AG04450 (cell line): Measurements from ENCODE around the gene SBSN. TPM values are rescaled to one million over a fixed set of nuclear protein-coding genes. Genes with fewer than 3 reads are reported as not detected.

Experiments
- CTCF ChIA-PET: fragments of 300-600, 350-600 bp; formaldehyde crosslinking; extraction: SDS; loops from one replicate; lab custom pipeline; 2022; ENCODE audit warnings: antibody characterized with exemption, inconsistent platforms; lab: Charles Lee
- POLR2A ChIA-PET: fragments of 350-600 bp; formaldehyde crosslinking; extraction: SDS; loops from one replicate; lab custom pipeline; 2021; ENCODE audit warnings: antibody characterized with exemption, inconsistent platforms; lab: Yijun Ruan, JAX
- DNase-seq: peaks from one replicate; pipeline ENCODE4 v3.0.0-alpha.2; 2011; ENCODE audit warnings: low read depth, low spot score
- H3K27ac ChIP-seq: one replicate; pipeline ENCODE4 v1.5.1; 2012; ENCODE audit warnings: low read depth, low read length, control low read depth
- H3K27me3 ChIP-seq: one replicate; pipeline ENCODE4 v1.6.0; 2012; ENCODE audit warnings: low read length; ENCODE audit not compliant: control insufficient read depth, insufficient read depth
- H3K4me3 ChIP-seq: 2 replicates; pipeline ENCODE4 v1.5.1; 2011; ENCODE audit warnings: mild to moderate bottlenecking, low read depth, low read length, control low read depth
- H3K9me3 ChIP-seq: 2 replicates; pipeline ENCODE4 v1.5.1; 2012; ENCODE audit warnings: low read length; ENCODE audit not compliant: control insufficient read depth, insufficient read depth
- polyA plus RNA-seq: library from polyadenylated mRNA; depleted of rRNA; stranded (reverse); fragments of >200 nt; gene quantifications from 2 replicates; pipeline ENCODE4 v1.2.3, GENCODE V29; 2011
- TF ChIP-seq, protein P1 (sequence below): IDR thresholded peaks from 2 replicates; pipeline ENCODE4 v1.5.1; 2011; ENCODE audit warnings: low read depth, low read length, control low read depth, inconsistent platforms

SBSN gene
- polyA plus RNA-seq, 1 experiment: 1.8 TPM

DNA sequence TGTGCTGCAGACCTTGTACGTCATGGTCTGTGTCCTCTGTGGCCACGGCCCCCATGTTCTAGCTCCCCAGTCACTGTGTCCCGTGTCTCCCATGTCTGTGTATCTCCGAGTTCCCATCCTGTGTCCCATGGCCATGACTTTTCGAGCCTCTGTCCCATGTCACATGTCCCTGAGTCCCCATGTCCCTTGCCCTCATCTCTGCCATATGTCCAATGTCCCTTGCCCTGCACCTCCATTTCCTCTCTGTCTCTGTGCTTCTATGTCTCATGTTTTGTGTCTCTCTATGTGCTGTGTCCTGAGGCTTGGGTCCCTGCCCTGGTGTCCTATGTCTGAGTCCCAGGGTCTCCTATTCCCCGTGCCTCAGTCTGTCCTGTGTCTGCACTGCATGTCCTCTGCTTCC, 33.3 kb upstream of the SBSN start:
- peaks cover 10% of the 10 kb centered on the region; the same call in 1 of the 2 replicates for H3K9me3 ChIP-seq
- peaks cover 16% of the 10 kb centered on the region for H3K27me3 ChIP-seq
- no peak for DNase-seq
- ChIA-PET POLR2A (no interaction called here), CTCF (no interaction called here)
- no peak overlapping the region for H3K27ac ChIP-seq
- no peak overlapping the region for H3K4me3 ChIP-seq
- TF ChIP-seq, protein P1, sequence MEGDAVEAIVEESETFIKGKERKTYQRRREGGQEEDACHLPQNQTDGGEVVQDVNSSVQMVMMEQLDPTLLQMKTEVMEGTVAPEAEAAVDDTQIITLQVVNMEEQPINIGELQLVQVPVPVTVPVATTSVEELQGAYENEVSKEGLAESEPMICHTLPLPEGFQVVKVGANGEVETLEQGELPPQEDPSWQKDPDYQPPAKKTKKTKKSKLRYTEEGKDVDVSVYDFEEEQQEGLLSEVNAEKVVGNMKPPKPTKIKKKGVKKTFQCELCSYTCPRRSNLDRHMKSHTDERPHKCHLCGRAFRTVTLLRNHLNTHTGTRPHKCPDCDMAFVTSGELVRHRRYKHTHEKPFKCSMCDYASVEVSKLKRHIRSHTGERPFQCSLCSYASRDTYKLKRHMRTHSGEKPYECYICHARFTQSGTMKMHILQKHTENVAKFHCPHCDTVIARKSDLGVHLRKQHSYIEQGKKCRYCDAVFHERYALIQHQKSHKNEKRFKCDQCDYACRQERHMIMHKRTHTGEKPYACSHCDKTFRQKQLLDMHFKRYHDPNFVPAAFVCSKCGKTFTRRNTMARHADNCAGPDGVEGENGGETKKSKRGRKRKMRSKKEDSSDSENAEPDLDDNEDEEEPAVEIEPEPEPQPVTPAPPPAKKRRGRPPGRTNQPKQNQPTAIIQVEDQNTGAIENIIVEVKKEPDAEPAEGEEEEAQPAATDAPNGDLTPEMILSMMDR: no peak

GRCh38 chr19:35560677-35561076, 32.6 kb upstream of the SBSN start:
- Histone ChIP-seq H3K27me3 (peaks cover 18% of the 10 kb centered on the region), H3K27ac (no peak overlapping the region), H3K9me3 (peaks cover 10% of the 10 kb centered on the region; the same call in 1 of the 2 replicates), H3K4me3 (no peak overlapping the region)
- POLR2A ChIA-PET: no interaction called here
- TF ChIP-seq, protein P1: no peak
- no peak for DNase-seq
- CTCF ChIA-PET: interaction anchor here (1.9 kb wide), 1 partner anchor 12 kb away, joined by 5 read pairs; no protein-coding TSS in a partner anchor

GRCh38 chr19:35560271-35560670, 32.2 kb upstream of the SBSN start:
- TF ChIP-seq, protein P1: no peak
- Histone ChIP-seq H3K4me3 (no peak overlapping the region), H3K27me3 (peaks cover 18% of the 10 kb centered on the region), H3K9me3 (peaks cover 10% of the 10 kb centered on the region; the same call in 1 of the 2 replicates), H3K27ac (no peak overlapping the region)
- DNase-seq: no peak
- ChIA-PET CTCF (interaction anchor here (1.9 kb wide), 1 partner anchor 12 kb away, joined by 5 read pairs; no protein-coding TSS in a partner anchor), POLR2A (no interaction called here)

- TF ChIP-seq, protein P1: no peak
- CTCF ChIA-PET: interaction anchor here (1.9 kb wide), 1 partner anchor 12 kb away, joined by 5 read pairs; no protein-coding TSS in a partner anchor
- no peak overlapping the region for H3K27ac ChIP-seq
- H3K27me3 ChIP-seq: peaks cover 20% of the 10 kb centered on the region
- POLR2A ChIA-PET: no interaction called here
- no peak for DNase-seq
- H3K4me3 ChIP-seq: no peak overlapping the region
- H3K9me3 ChIP-seq: peaks cover 10% of the 10 kb centered on the region; the same call in 1 of the 2 replicates
Observed at GRCh38 chr19:35559781-35560180, 31.7 kb upstream of the SBSN start.

GRCh38 chr19:35559281-35559659, 31.2 kb upstream of the SBSN start:
- no peak overlapping the region for H3K27ac ChIP-seq
- peaks cover 10% of the 10 kb centered on the region; the same call in 1 of the 2 replicates for H3K9me3 ChIP-seq
- ChIA-PET POLR2A (no interaction called here), CTCF (interaction anchor here (1.9 kb wide), 1 partner anchor 11 kb away, joined by 5 read pairs; no protein-coding TSS in a partner anchor)
- DNase-seq: no peak
- TF ChIP-seq, protein P1: no peak
- H3K27me3 ChIP-seq: peaks cover 18% of the 10 kb centered on the region
- no peak overlapping the region for H3K4me3 ChIP-seq
